HL-60 (cell line): ENCODE measurements around the gene KCNMA1.
A peak's percentile ranks its signal among the peaks of the same experiment; 100 is the strongest.

Source experiments
- DNase-seq, 2 experiments: peaks; one replicate each; pipeline ENCODE4 v3.0.0-alpha.2; 2010 to 2020; ENCODE audit warnings: low read depth in 1 of 2, low spot score in 1 of 2
- H3K27ac ChIP-seq: fragments of 250-450 bp; sonication (Bioruptor Pico); replicated peaks from 2 replicates; pipeline ENCODE4 v1.5.1; 2020; ENCODE audit warnings: mild to moderate bottlenecking, moderate library complexity
- H3K27me3 ChIP-seq: fragments of 250-450 bp; sonication (Bioruptor Pico); 2 replicates; pipeline ENCODE4 v1.5.1; 2021; ENCODE audit warnings: mild to moderate bottlenecking, moderate library complexity; ENCODE audit not compliant: insufficient read depth, poor library complexity, severe bottlenecking
- H3K4me3 ChIP-seq: replicated peaks from 2 replicates; pipeline ENCODE4 v1.5.1; 2011; ENCODE audit warnings: mild to moderate bottlenecking, control low read depth, low read length; ENCODE audit not compliant: insufficient read depth
- CTCF ChIP-seq: IDR thresholded peaks from one replicate; pipeline ENCODE4 v1.5.1; 2011; ENCODE audit warnings: low read length, control low read depth, inconsistent platforms; ENCODE audit not compliant: insufficient read depth
- GABPA ChIP-seq: IDR thresholded peaks from 2 replicates; pipeline ENCODE4 v1.6.1; 2012; ENCODE audit warnings: low read depth
- POLR2AphosphoS5 ChIP-seq: IDR thresholded peaks from 2 replicates; pipeline ENCODE4 v1.6.1; 2012; ENCODE audit warnings: low read depth
- REST ChIP-seq: IDR thresholded peaks from 2 replicates; pipeline ENCODE4 v1.6.1; 2012; ENCODE audit warnings: low read depth; ENCODE audit not compliant: insufficient replicate concordance
- SPI1 ChIP-seq: IDR thresholded peaks from 2 replicates; pipeline ENCODE4 v1.6.1; 2012; ENCODE audit warnings: low read depth, mild to moderate bottlenecking, borderline replicate concordance

The KCNMA1 gene

GRCh38 chr10:77644557-77645243 lies 7.1 kb upstream of the KCNMA1 start:
- Histone ChIP-seq H3K27ac (no peak overlapping the region), H3K4me3 (no peak overlapping the region), H3K27me3 (peaks cover 4% of the 10 kb centered on the region)
- DNase-seq = no peak
- TF ChIP-seq GABPA = no peak
- no peak for TF ChIP-seq POLR2AphosphoS5
- no peak for TF ChIP-seq REST
- TF ChIP-seq CTCF = no peak
- TF ChIP-seq SPI1 = no peak

- TF ChIP-seq REST (no peak), CTCF (peak; percentile 55)
- Histone ChIP-seq H3K27me3 (peaks cover 12% of the 10 kb centered on the region), H3K4me3 (no peak overlapping the region), H3K27ac (no peak overlapping the region)
- DNase-seq = peak; percentile 22 to 42
Observed at GRCh38 chr10:77643795-77644468, 6.3 kb upstream of the KCNMA1 start.

GRCh38 chr10:77641788-77642397 lies 4.3 kb upstream of the KCNMA1 start:
- Histone ChIP-seq H3K27ac (no peak overlapping the region), H3K27me3 (peaks cover 18% of the 10 kb centered on the region), H3K4me3 (no peak overlapping the region)
- peak; percentile 5 to 56 for DNase-seq
- TF ChIP-seq REST (no peak), POLR2AphosphoS5 (no peak), CTCF (peak; percentile 54), GABPA (no peak), SPI1 (0 out of 2 replicates have a peak, but pooled peaks have one; percentile 4)
